ENCODE results near the gene PYY. TPM values are rescaled to one million over a fixed set of nuclear protein-coding genes. Genes with fewer than 3 reads are reported as not detected.

The PYY gene
- total RNA-seq = not detected
- long read RNA-seq, partial matches to known transcripts = 0 of 1 reads
- long read RNA-seq, other reads (novel, unspliced or antisense) = 1 of 1 reads

DNA sequence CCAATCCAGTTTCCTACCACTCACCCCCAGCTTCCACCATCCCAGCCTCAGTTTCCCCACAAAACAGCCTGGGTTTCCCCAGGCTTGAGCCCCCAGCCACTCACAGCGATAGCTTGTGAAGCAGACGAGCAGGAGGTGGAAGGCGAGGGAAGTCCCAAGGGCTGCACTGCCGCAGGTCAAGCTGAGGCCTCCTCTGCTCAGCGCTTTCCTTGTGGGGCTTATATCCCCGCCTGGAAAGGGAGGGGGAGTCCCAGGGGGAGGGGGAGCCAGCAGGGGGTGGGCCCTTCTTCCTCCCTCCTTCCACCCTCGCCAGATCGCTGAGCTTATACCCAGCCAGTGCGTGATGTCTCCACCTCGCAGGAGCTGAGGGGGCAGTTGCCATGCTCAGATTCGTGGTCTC is at the start of gene PYY:
TSS of gene PYY (minus strand) at position 195 of the 400 bp plus-strand sequence. CDS start 457 bp downstream, outside the sequence.
- Histone ChIP-seq H3K4me1 (peaks cover 11% of the 10 kb centered on the region), H3K27ac (replicated peaks) (no peak within 1 kb of the TSS), H3K27me3 (ENCODE audit: low read depth) (peaks cover 95% of the 10 kb centered on the region), H3K36me3 (no peaks in the 10 kb centered on the region), H3K4me3 (peak within 1 kb of the TSS; percentile 25), H3K9me3 (replicated peaks) (no peaks in the 10 kb centered on the region)
- intact Hi-C loops (cut with micrococcal nuclease) = no loop called here
- TF ChIP-seq CTCF (IDR thresholded peaks at IDR 0.05; ENCODE audit: borderline replicate concordance) = no peak
- no peak for DNase-seq

DNA sequence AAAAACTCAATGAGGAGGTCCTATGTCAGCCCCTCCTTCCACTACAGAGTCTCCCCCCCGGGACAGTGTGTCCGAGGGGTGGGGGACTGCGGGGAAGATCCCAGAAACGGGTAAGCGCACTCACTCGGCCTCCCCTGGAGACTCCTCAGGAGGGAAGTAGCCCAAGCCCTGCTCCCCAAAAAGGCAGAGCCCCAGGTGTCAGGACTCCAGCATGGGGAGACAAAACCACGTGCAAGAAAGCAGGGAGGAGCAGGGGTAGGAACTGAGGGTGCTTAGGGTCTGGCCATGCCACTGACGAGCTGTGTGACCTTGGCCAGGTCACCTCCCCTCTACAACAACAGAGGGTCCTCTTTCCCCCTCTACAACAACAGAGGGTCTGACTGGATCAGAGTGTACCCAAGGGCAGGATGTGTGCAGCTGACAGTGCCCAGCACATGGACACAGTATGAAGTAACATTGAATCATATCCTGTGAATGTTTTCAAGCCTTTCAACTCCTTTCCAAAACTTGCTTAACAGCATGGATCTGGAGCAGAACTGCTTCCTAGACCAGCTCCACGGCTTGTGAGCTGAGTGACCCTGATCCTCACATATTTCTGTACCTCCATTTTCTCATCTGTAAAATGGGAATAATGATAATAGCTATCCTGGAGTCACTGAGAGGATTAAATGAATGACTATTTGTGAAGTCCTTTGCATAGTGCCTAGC is 48.6 kb upstream of the PYY start:
- H3K9me3 ChIP-seq (replicated peaks) = no peaks in the 10 kb centered on the region
- no peak for TF ChIP-seq CTCF (IDR thresholded peaks at IDR 0.05; ENCODE audit: borderline replicate concordance)
- no peaks in the 10 kb centered on the region for H3K36me3 ChIP-seq
- intact Hi-C loops (cut with micrococcal nuclease) = no loop called here
- peaks cover 29% of the 10 kb centered on the region for H3K4me1 ChIP-seq
- H3K27me3 ChIP-seq (ENCODE audit: low read depth) = peaks cover 41% of the 10 kb centered on the region
- no peak overlapping the region for H3K4me3 ChIP-seq
- H3K27ac ChIP-seq (replicated peaks) = no peak overlapping the region
- no peak for DNase-seq

- no peaks in the 10 kb centered on the region for H3K9me3 ChIP-seq (replicated peaks)
- H3K27me3 ChIP-seq (ENCODE audit: low read depth) = peaks cover 39% of the 10 kb centered on the region
- H3K36me3 ChIP-seq = no peaks in the 10 kb centered on the region
- H3K4me1 ChIP-seq = peaks cover 23% of the 10 kb centered on the region
- no peak for TF ChIP-seq CTCF (IDR thresholded peaks at IDR 0.05; ENCODE audit: borderline replicate concordance)
- no peak overlapping the region for H3K27ac ChIP-seq (replicated peaks)
- intact Hi-C loops (cut with micrococcal nuclease) = no loop called here
- H3K4me3 ChIP-seq = no peak overlapping the region
- DNase-seq = no peak
Observed at GRCh38 chr17:44001461-44001920, 47.8 kb upstream of the PYY start.

GRCh38 chr17:44000871-44001460 is 47.2 kb upstream of the PYY start:
- H3K4me3 ChIP-seq = no peak overlapping the region
- H3K9me3 ChIP-seq (replicated peaks) = no peaks in the 10 kb centered on the region
- H3K27me3 ChIP-seq (ENCODE audit: low read depth) = peaks cover 34% of the 10 kb centered on the region
- TF ChIP-seq CTCF (IDR thresholded peaks at IDR 0.05; ENCODE audit: borderline replicate concordance) = no peak
- intact Hi-C loops (cut with micrococcal nuclease) = no loop called here
- peaks cover 17% of the 10 kb centered on the region for H3K4me1 ChIP-seq
- no peak for DNase-seq
- H3K27ac ChIP-seq (replicated peaks) = no peak overlapping the region
- H3K36me3 ChIP-seq = no peaks in the 10 kb centered on the region

DNA sequence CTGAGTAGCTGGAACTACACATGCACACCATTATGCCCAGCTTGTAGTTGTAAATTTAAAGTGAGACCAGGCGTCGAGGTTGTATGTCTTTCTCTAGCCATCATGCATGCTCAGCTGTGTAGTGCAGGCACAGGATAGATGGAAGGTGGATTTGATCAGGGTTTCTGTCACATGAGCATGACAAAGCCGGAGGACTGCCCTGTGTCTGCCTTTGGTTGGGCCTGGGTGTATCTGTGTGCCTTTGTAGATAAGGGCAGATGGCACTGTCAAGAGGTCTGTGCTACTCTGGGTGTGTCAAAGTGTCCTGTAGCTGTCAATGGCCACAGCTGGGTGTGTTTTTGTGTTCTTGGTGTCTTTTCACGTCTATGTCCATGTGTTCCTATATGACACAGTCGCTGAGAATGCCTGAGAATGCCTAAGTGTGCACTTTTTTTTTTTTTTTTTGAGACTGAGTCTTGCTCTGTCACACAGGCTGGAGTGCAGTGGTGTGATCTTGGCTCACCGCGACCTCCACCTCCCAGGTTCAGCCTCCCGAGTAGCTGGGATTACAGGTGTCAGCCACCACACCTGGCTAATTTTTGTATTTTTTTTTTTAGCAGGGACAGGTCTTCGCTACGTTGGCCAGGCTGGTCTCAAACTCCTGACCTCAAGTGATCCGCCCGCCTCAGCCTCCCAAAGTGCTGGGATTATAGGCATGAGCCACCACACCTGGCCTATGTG is 46.6 kb upstream of the PYY start:
- DNase-seq = no peak
- Histone ChIP-seq H3K36me3 (no peaks in the 10 kb centered on the region), H3K9me3 (replicated peaks) (no peaks in the 10 kb centered on the region), H3K4me3 (no peak overlapping the region), H3K27ac (replicated peaks) (no peak overlapping the region), H3K27me3 (ENCODE audit: low read depth) (peaks cover 27% of the 10 kb centered on the region), H3K4me1 (peaks cover 11% of the 10 kb centered on the region)
- intact Hi-C loops (cut with micrococcal nuclease) = no loop called here
- no peak for TF ChIP-seq CTCF (IDR thresholded peaks at IDR 0.05; ENCODE audit: borderline replicate concordance)

Data from left ventricle myocardium inferior (tissue), 1 donor.